NCI-H2196 treated with DMSO at 0.1 percent for 48 hours (cell line): ENCODE measurements around the gene GON4L.
"Not testable (repeated sequence)": the region's sequence is repeated elsewhere in the genome, so short reads cannot be mapped to it uniquely, and the experiment has no call there.

ENCODE experiments used
- DNase-seq: peaks from one replicate; lab custom pipeline; 2025; ENCODE audit not compliant: unreplicated experiment; lab: John Stamatoyannopoulos, UW

GON4L gene

DNA sequence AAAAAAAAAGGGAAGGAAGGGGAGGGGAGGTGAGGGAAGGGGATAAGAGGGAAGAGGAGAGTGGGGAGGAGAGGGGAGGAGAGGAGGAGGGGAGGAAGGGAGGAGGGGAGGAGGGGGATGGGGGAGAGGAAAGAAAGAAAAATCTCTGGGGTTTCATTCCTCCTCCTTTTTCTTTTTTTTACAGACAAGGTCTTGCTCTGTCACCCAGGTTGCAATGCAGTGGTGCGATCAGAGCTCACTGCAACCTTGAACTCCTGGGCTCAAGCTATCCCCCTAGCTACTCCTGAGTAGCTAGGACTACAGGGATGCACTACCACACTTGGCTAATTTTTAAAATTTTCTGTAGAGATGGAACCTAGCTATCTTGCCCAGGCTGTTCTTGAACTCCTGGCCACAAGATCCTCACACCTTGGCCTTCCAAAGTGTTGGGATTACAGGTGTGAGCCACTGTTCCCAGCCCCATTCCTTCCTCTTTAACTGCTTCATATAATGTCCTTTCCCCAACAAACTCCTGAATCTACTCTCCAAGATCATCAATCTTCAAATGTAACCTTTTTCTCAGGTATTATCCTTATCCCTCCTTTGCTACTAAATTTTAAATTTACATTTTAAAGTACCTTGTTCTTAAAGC, 23.2 kb downstream of the GON4L start:
- DNase-seq: no peak

GRCh38 chr1:155831279-155831976, 25.6 kb downstream of the GON4L start:
- no peak for DNase-seq

GRCh38 chr1:155827450-155827849, 29.6 kb downstream of the GON4L start:
- no peak for DNase-seq

DNA sequence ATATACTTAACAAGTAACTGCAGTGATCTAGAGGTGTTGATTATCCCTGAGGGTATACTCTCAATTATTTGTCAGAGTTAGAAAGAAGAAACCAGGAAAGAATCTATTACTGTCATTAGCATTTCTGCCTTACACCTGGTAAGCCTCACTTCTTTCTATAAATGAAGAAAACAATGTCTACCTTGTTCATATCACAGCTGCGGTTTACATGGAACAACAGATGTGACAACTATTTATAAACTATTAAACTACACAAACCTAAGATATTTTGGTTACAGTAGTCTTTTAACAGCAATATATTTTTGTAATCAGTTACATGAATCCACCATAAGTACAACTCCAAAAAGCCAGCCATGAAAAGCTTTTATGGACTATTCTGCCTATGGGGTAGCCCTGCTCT, 40.7 kb downstream of the GON4L start:
- DNase-seq: no peak

GRCh38 chr1:155813672-155814071, 43.3 kb downstream of the GON4L start:
- no peak for DNase-seq

GRCh38 chr1:155812878-155813277, 44.1 kb downstream of the GON4L start:
- no peak for DNase-seq

DNA sequence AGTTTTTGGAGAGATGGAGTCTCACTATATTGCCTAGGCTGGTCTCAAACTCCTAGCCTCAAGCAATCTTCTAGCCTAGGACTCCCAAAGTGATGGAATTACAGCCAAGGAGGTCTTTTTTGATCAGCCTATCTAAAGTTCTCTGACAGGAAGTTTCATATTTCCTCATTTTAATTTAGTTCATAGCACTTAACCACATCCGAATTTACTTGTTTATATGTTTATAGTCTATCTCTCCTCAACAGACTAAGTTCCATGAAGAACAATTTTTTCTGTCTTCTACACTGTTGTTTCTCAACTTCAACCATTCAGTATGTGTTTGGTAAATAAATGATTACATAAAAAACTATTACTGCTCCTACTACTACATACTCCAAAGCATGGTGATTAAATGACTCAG, 47.9 kb downstream of the GON4L start:
- no peak for DNase-seq

- DNase-seq: no peak
These were observed 55.9 kb downstream of the GON4L start for GRCh38 chr1:155801149-155801548.

DNA sequence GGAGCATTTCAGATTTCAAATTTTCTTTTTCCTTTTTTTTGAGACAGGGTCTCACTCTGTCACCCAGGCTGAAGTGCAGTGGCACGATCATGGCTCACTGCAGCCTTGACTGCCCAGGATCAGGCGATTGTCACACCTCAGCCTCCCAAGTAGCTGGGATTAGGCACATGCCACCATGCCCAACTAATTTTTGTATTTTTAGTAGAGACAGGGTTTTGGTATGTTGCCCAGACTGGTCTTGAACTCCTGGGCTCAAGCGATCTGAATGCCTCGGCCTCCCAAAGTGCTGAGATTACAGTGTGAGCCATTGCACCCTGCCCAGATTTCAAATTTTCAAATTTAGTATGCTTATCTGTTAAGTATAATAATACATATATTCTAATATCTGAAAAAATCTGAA, 61.4 kb downstream of the GON4L start:
- DNase-seq: not testable (repeated sequence)

- no peak for DNase-seq
These were observed 62.3 kb downstream of the GON4L start for GRCh38 chr1:155794605-155795245.

GRCh38 chr1:155793213-155793612, 63.8 kb downstream of the GON4L start:
- no peak for DNase-seq

DNA sequence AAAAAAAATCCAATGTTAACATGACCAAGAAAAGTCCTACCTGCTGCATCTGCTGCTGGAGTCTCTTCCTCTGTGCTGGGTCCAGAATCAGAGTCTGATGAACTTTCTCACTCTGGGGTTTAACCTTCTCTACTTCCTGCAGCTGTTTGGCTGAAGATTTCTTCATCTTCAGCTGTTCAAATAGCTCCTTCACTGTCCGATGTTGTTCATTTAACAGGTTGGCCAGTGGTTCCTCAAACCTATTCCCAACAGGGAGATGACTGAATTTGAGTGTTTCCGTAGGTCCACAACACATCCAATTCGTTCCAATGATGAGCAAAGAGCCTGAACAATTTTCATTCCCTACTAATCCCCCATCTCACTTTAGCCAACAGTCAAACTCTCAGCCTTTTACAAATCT, 79.4 kb downstream of the GON4L start:
- no peak for DNase-seq

GRCh38 chr1:155776414-155776813, 80.6 kb downstream of the GON4L start:
- DNase-seq: no peak

DNA sequence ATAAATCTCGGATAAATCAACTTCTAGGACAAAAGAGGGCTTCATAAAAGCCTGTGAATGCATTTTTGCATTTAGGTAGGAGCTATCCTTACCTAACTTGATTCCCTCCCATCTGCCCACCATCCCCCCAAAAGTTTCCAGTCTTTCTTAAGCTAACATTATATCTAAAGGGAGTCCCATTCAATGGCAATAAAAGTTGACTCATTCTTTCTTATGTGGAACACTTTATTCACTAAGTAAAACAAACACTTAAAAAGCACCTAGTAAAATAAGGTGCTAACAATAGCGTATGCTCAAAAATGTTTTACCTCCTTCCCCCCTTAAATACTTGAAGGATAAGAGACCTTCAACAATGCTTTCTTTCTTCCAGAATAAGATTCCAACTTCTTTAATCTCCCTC, 83.8 kb downstream of the GON4L start:
- no peak for DNase-seq

- no peak for DNase-seq
These were observed 87.8 kb downstream of the GON4L start for GRCh38 chr1:155769257-155769656.

DNA sequence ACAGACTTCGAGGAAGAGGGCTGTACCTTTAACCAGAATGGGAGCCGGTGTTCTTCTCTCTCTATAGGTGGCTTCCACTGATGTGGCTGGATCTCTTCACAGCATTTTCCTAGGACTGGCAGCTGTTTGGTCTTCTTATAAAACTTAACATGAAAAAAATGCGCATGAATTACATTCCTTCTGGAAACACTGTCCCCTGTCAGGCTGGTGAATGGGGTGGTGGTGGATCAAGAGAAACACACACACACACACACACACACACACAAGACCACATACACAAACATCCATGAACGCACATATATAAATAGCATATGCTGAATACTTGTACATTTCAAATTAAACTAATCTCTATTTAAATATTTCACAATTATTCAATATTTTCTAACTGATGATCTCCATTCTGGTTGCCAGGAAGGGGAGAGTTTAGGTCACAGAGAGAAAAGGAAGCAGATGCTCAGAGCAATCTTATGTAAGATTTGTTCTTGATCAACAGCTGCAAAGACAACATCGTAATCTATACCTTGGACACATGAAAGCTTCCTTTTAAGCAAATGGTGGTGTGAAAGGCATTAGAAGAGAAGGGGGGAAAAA, 89.5 kb downstream of the GON4L start:
- DNase-seq: not testable (repeated sequence)

DNA sequence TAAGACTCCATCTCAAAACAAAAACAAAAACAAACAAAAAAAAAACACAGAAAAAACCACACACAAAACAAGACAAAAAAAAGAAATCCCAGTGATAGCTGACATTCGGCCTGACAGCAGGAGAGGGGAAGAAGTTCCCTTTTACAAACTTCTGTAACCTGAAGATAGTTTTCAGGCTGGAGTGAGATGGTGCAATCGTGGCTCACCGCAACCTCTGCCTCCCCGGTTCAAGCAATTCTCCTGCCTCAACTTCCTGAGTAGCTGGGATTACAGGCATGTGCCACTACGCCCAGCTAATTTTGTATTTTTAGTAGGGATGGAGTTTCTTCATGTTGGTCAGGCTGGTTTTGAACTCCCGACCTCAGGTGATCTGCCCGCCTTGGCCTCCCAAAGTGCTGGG, 93.0 kb downstream of the GON4L start:
- DNase-seq: not testable (repeated sequence)

DNA sequence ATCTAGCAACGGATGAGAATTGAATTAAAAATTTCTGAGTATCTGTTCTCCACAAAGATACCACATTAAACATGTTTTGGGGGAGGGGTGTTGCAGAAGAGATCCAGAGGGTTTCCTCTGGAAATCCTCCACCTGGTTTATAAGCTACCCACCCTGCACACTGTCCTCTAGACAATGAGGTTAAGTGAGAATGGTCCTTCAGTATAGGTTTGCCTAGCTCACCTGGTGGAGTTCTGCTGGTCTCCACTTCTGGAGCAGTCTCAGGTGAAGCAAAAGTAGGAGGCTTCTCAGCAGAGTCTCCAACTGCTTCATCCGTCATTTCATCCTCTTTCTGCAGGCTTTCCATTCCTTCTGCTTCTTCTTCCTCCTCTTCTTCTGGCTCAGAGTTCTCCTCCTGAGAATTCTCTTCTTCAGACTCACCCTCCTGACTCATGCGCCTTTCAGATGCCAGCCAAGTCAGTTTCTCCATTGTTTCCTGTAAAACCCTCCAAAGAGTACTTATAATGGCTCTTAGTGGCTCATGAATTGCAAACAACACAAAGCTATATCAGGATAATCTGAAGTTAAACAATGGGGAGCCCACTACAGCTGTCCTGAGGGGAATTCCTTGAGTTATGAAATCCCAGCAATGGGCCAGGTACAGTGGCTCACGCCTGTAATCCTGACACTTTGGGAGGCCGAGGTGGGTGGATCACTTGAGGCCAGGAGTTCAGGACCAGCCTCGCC, 93.8 kb downstream of the GON4L start:
- not testable (repeated sequence) for DNase-seq

GRCh38 chr1:155761736-155762405, 95.1 kb downstream of the GON4L start:
- DNase-seq: no peak

DNA sequence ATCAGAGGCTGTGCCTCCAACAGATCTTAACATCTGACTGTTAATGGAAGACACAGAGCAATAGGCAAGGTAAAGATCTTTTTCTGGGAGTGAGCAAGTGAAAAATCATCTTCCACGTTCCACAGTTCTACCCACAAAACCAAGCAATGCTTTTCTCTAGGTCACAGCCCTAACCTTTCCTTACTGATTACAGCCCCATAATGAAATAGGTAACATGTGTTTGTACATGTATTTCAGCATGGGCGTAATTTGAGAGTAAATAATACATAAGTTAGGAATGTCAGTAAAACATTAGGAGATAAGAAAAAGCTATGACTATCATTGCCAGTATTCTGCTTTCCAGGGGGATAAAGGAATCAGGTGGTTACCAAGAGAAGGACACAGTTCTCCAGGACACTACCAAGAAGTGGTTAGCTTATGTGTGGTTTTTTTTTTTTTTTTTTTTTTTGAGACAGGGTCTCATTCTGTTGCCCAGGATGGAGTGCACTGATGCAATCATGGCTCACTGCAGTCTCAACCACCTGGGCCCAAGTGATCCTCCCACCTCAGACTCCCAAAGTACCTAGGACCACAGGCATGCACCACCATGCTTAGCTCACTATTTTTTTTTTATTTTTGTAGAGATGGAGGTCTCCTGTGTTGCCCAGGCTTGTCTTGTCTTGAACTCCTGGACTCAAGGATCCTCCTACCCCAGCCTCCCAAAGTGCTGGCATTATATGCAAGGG, 96.1 kb downstream of the GON4L start:
- no peak for DNase-seq
